Midbrain (tissue), 1 donor: ENCODE measurements around the gene SPRR1B.
A peak's percentile ranks its signal among the peaks of the same experiment; 100 is the strongest.
"Not testable (repeated sequence)": the region's sequence is repeated elsewhere in the genome, so short reads cannot be mapped to it uniquely, and the experiment has no call there.

ENCODE experiments used
- DNase-seq: peaks from one replicate; lab custom pipeline; 2025; lab: John Stamatoyannopoulos, UW

SPRR1B gene

GRCh38 chr1:153030895-153031294, at the start of gene SPRR1B:
Gene SPRR1B (plus strand): TSS chr1:153031203. CDS start chr1:153032346, 1,143 bp downstream.
- no peak for DNase-seq

- DNase-seq: no peak
Measured at GRCh38 chr1:152982076-152982475, 48.9 kb upstream of the SPRR1B start.

- no peak for DNase-seq
Measured at GRCh38 chr1:152983234-152983633, 47.8 kb upstream of the SPRR1B start.

- DNase-seq: no peak
Measured at GRCh38 chr1:152983743-152984142, 47.3 kb upstream of the SPRR1B start, which contains the start of gene SPRR1A. Gene SPRR1A (plus strand): TSS chr1:152984081. CDS start chr1:152985231, 1,150 bp downstream.

GRCh38 chr1:152986578-152986977, 44.4 kb upstream of the SPRR1B start:
- DNase-seq: no peak

GRCh38 chr1:152993186-152993585, 37.8 kb upstream of the SPRR1B start:
- no peak for DNase-seq

GRCh38 chr1:152995842-152996241, 35.2 kb upstream of the SPRR1B start:
- no peak for DNase-seq

- DNase-seq: peak; percentile 44
Measured at GRCh38 chr1:152996633-152997400, 34.2 kb upstream of the SPRR1B start.

GRCh38 chr1:152997901-152998300, 33.1 kb upstream of the SPRR1B start:
- no peak for DNase-seq

GRCh38 chr1:152998476-152998875, 32.5 kb upstream of the SPRR1B start:
- DNase-seq: no peak

- DNase-seq: no peak
Measured at GRCh38 chr1:152999818-153000217, 31.2 kb upstream of the SPRR1B start.

GRCh38 chr1:153000294-153000693, 30.7 kb upstream of the SPRR1B start:
- no peak for DNase-seq

- DNase-seq: no peak
Measured at GRCh38 chr1:153001382-153001781, 29.6 kb upstream of the SPRR1B start, which contains the start of gene SPRR3. Gene SPRR3 (plus strand): TSS chr1:153001749. CDS start chr1:153003021, 1,272 bp downstream.

- not testable (repeated sequence) for DNase-seq
Measured at GRCh38 chr1:153011235-153011758, 19.7 kb upstream of the SPRR1B start.

- DNase-seq: not testable (repeated sequence)
Measured at GRCh38 chr1:153021829-153022228, 9.2 kb upstream of the SPRR1B start.

- DNase-seq: not testable (repeated sequence)
Measured at GRCh38 chr1:153022340-153022739, 8.7 kb upstream of the SPRR1B start.

GRCh38 chr1:153023109-153023508, 7.9 kb upstream of the SPRR1B start:
- no peak for DNase-seq

GRCh38 chr1:153024413-153024812, 6.6 kb upstream of the SPRR1B start:
- no peak for DNase-seq

- DNase-seq: no peak
Measured at GRCh38 chr1:153025797-153026196, 5.2 kb upstream of the SPRR1B start.

GRCh38 chr1:153028766-153029165, 2.2 kb upstream of the SPRR1B start:
- no peak for DNase-seq

- no peak for DNase-seq
Measured at GRCh38 chr1:153032073-153032472, 1.1 kb downstream of the SPRR1B start.

GRCh38 chr1:153032677-153033308, 1.8 kb downstream of the SPRR1B start:
- DNase-seq: peak; percentile 3

- no peak for DNase-seq
Measured at GRCh38 chr1:153035211-153035610, 4.2 kb downstream of the SPRR1B start.
